ENCODE results near the gene VAX1. TPM values are rescaled to one million over a fixed set of nuclear protein-coding genes. Genes with fewer than 3 reads are reported as not detected.

Gene VAX1
- total and polyA plus RNA-seq, 10 donors = not detected

DNA sequence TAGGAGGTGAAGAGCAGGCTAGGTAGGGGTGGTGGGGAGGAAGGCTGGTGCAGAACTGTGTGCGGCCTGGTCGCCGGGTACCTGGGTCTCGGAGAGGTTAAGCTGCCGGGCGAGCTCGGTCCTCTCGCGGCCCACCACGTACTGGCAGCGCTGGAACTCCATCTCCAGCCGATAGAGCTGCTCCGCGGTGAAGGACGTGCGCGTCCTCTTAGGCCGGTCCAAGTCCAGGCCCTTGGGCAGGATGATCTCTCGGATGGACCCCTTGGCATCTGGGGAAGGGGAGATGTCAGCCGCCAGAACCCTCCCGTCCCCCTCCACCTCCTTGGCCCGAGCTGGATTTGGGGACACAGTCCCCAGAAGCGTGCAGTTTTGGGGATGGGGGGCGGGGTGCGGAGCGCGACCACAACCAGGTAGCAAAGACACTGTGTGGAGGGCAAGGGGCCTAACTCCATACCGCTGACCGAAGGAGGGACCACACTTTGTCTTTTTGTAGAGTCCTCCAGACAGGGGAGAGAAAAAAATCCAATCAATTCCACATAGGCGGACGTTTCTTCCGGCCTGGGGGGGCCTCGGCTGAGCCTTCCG, 1.6 kb downstream of the VAX1 start:
- WGBS, 5 donors = 27 to 35% (median 29%) methylated on average over 14 to 34 of the region's 34 CpGs
- Histone ChIP-seq H3K4me1 (peaks cover 9 to 71% (median 49%) of the 10 kb centered on the region in 6 donors), H3K27ac (no peak overlapping the region), H3K27me3 (replicated peaks in 1 of 7) (peaks cover 13 to 100% (median 98%) of the 10 kb centered on the region in 7 donors), H3K36me3 (no peaks in the 10 kb centered on the region), H3K4me3 (peak overlapping the region in 6 of 8 donors; percentile 22 to 58 (median 26)), H3K9me3 (no peaks in the 10 kb centered on the region)
- intact Hi-C loops (cut with DNase I; ENCODE audit: low total_unique reads) = no loop called here
- TF ChIP-seq POLR2A (IDR thresholded peaks at IDR 0.05) = no peak
- TF ChIP-seq POLR2AphosphoS5 (IDR thresholded peaks at IDR 0.05) = no peak
- TF ChIP-seq, protein P1, sequence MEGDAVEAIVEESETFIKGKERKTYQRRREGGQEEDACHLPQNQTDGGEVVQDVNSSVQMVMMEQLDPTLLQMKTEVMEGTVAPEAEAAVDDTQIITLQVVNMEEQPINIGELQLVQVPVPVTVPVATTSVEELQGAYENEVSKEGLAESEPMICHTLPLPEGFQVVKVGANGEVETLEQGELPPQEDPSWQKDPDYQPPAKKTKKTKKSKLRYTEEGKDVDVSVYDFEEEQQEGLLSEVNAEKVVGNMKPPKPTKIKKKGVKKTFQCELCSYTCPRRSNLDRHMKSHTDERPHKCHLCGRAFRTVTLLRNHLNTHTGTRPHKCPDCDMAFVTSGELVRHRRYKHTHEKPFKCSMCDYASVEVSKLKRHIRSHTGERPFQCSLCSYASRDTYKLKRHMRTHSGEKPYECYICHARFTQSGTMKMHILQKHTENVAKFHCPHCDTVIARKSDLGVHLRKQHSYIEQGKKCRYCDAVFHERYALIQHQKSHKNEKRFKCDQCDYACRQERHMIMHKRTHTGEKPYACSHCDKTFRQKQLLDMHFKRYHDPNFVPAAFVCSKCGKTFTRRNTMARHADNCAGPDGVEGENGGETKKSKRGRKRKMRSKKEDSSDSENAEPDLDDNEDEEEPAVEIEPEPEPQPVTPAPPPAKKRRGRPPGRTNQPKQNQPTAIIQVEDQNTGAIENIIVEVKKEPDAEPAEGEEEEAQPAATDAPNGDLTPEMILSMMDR (IDR thresholded peaks at IDR 0.05 in 8 of 11, conservative IDR thresholded peaks at IDR 0.05 in 3 of 11) = no peak
- no peak for DNase-seq

- H3K36me3 ChIP-seq = no peaks in the 10 kb centered on the region
- H3K4me3 ChIP-seq = no peak overlapping the region
- peaks cover 8 to 100% (median 98%) of the 10 kb centered on the region in 7 donors for H3K27me3 ChIP-seq (replicated peaks in 1 of 7)
- TF ChIP-seq POLR2AphosphoS5 (IDR thresholded peaks at IDR 0.05) (no peak), POLR2A (IDR thresholded peaks at IDR 0.05) (no peak)
- TF ChIP-seq, protein P1 (IDR thresholded peaks at IDR 0.05 in 8 of 11, conservative IDR thresholded peaks at IDR 0.05 in 3 of 11) = no peak
- H3K9me3 ChIP-seq = no peaks in the 10 kb centered on the region
- H3K4me1 ChIP-seq = peaks cover 12 to 76% (median 55%) of the 10 kb centered on the region in 6 donors
- WGBS, 5 donors = 79 to 94% (median 92%) methylated on average over 4 of the region's 4 CpGs
- H3K27ac ChIP-seq = no peak overlapping the region
- intact Hi-C loops (cut with DNase I; ENCODE audit: low total_unique reads) = no loop called here
- DNase-seq = no peak
These were observed 2.5 kb downstream of the VAX1 start for GRCh38 chr10:117135480-117136140.

DNA sequence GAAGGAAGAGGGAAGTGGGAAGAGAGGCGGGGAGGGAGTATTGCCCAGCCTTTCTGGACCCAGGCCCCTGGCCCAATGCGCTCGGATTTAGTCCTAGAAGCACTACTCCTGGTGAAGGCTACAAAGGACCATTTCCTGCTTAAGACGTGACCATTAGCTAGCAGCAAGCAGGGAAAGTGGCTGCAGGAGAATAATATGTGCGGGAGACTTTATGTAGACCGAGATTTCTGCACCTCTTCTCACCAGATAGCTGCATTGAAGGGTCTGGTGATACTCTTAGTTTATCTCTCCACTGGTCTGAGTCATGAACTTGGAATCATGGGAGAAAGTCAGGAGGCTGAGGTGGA, 3.1 kb downstream of the VAX1 start:
- intact Hi-C loops (cut with DNase I; ENCODE audit: low total_unique reads) = no loop called here

More for the DNA sequence above, 3.1 kb downstream of the VAX1 start:
- H3K9me3 ChIP-seq = no peaks in the 10 kb centered on the region
- no peak overlapping the region for H3K27ac ChIP-seq
- TF ChIP-seq POLR2AphosphoS5 (IDR thresholded peaks at IDR 0.05) (no peak), POLR2A (IDR thresholded peaks at IDR 0.05) (no peak)
- TF ChIP-seq, protein P1 (IDR thresholded peaks at IDR 0.05 in 8 of 11, conservative IDR thresholded peaks at IDR 0.05 in 3 of 11) = no peak
- WGBS, 5 donors = 48 to 60% (median 56%) methylated on average over 6 of the region's 6 CpGs
- peaks cover 8 to 100% (median 98%) of the 10 kb centered on the region in 7 donors for H3K27me3 ChIP-seq (replicated peaks in 1 of 7)
- H3K4me1 ChIP-seq = peaks cover 12 to 70% (median 55%) of the 10 kb centered on the region in 6 donors
- peak overlapping the region in 2 of 8 donors; percentile 4 to 54 for H3K4me3 ChIP-seq
- no peak for DNase-seq
- H3K36me3 ChIP-seq = no peaks in the 10 kb centered on the region
